ENCODE data around the gene ZNF792.
"Not testable (repeated sequence)": the region's sequence is repeated elsewhere in the genome, so short reads cannot be mapped to it uniquely, and the experiment has no call there.

ZNF792 gene

DNA sequence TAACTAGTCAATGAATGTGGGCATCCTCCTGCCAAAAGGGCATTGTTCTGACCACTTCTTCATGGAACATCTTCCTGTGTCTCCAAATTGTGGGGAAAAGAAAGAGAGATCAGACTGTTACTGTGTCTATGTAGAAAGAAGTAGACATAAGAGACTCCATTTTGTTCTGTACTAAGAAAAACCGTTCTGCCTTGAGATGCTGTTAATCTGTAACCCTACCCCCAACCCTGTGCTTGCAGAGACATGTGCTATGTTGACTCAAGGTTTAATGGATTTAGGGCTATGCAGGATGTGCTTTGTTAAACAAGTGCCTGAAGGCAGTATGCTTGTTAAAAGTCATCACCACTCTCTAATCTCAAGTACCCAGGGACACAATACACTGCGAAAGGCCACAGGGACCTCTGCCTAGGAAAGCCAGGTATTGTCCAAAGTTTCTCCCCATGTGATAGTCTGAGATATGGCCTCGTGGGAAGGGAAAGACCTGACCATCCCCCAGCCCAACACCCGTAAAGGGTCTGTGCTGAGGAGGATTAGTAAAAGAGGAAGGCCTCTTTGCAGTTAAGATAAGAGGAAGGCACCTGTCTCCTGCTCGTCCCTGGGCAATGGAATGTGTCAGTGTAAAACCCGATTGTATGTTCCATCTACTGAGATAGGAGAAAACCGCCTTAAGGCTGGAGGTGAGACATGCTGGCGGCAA, 43.8 kb downstream of the ZNF792 start:
- not testable (repeated sequence) for DNase-seq

DNA sequence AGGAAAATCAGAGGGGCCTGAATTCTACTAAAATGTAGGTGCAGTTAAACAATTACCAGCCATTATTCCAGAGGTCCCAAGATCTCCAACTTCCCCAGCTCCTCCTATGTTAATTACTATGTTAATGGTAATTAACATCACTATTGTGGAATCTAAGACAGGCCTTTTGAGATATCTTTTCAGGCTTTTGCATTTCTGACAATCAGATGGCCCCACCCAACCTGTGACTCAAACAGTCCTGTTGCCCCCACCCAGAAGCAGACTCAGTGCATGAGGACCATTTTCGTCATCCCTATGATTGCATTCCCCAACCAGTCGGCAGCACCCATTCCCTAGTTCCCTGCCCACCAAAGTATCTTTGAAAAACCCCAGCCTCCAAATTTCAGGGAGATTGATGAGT, 45.8 kb downstream of the ZNF792 start:
- no peak for DNase-seq

DNA sequence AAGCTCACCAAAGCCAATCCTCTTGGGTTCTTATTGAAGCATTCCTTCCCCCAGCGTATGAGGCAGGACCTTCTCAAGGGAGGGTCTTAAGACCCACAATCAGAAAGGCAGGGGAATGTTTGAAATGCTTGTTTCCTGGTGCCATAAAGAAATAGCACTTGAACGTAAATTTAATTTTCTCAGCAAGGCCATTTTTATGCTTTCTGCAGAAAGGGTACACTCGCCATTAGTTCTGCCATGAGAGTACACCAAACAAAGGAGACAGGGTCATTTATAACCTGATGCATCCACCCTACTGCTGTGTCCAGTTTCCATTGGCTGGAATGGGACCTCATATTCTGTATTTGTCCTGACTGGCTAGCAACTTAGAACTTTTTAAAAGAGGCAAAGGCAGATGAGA, 46.9 kb downstream of the ZNF792 start:
- not testable (repeated sequence) for DNase-seq

DNA sequence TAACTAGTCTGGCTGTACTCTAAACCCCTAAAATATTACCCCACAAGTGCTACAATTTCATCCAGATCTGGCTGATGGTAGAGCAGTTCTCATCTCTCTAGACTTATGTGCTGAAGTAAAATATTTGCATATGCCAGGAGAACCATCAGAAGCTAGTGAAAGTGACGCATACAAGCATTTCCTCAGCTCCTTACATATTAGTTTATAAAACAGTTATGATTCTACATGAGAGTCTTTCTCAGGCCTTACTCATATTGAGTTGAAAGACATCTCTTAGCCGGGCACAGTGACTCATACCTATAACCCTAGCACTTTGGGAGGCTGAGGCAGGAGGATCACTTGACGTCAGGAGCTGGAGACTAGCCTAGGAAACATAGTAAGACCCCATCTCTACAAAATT, 53.3 kb downstream of the ZNF792 start:
- no peak for DNase-seq
